Small intestine (tissue), 7 donors: ENCODE results near the gene OBI1. TPM values are rescaled to one million over a fixed set of nuclear protein-coding genes. Genes with fewer than 3 reads are reported as not detected.

ENCODE experiments used
- DNase-seq, 2 donors: peaks; one replicate each; pipeline versions ENCODE4 v3.0.0 to v3.0.0-alpha.2; 2013
- FAIRE-seq: peaks from 2 replicates; lab custom pipeline; 2012; peaks lifted over from hg19 to GRCh38; lab: Jason Lieb, UNC
- H3K27ac ChIP-seq, 3 donors: one replicate each; pipeline ENCODE4 v1.5.1; 2013; ENCODE audit warnings: low read length in 2 of 3, mild to moderate bottlenecking in 2 of 3, control low read depth in 1 of 3, inconsistent platforms in 1 of 3, low read depth in 1 of 3, moderate library complexity in 1 of 3
- H3K27me3 ChIP-seq, 3 donors: one replicate each; pipeline ENCODE4 v1.6.1; 2013; ENCODE audit warnings: low read length in 3 of 3, inconsistent platforms in 1 of 3; ENCODE audit not compliant: control insufficient read depth in 3 of 3, insufficient read depth in 3 of 3
- H3K36me3 ChIP-seq, 3 donors: one replicate each; pipeline ENCODE4 v1.6.1; 2013; ENCODE audit warnings: low read length in 3 of 3, inconsistent platforms in 1 of 3, low read depth in 1 of 3, mild to moderate bottlenecking in 1 of 3, moderate library complexity in 1 of 3; ENCODE audit not compliant: control insufficient read depth in 3 of 3, insufficient read depth in 2 of 3
- H3K4me1 ChIP-seq, 3 donors: one replicate each; pipeline ENCODE4 v1.6.1; 2013; ENCODE audit warnings: low read length in 2 of 3, inconsistent platforms in 1 of 3, low read depth in 1 of 3, mild to moderate bottlenecking in 1 of 3, moderate library complexity in 1 of 3; ENCODE audit not compliant: control insufficient read depth in 3 of 3, insufficient read depth in 2 of 3
- H3K4me3 ChIP-seq, 3 donors: one replicate each; pipeline ENCODE4 v1.5.1; 2013; ENCODE audit warnings: low read length in 3 of 3, control low read depth in 1 of 3, inconsistent platforms in 1 of 3, low read depth in 1 of 3, mild to moderate bottlenecking in 1 of 3, moderate library complexity in 1 of 3
- H3K9me3 ChIP-seq, 2 donors: one replicate each; pipeline ENCODE4 v1.6.1; 2013; ENCODE audit warnings: low read depth in 1 of 2, low read length in 1 of 2; ENCODE audit not compliant: control insufficient read depth in 2 of 2, insufficient read depth in 1 of 2
- WGBS, 3 donors: extraction: QIAGEN DNeasy Blood & Tissue Kit; methylation state at CpG; one replicate each; pipeline ENCODE4 v1.1.7; 2013; 5-methylcytosine and 5-hydroxymethylcytosine counted together
- polyA plus RNA-seq, 4 donors: library from polyadenylated mRNA; stranded (reverse) in 3 of 4; unstranded in 1 of 4; fragments of 200-250 nt in 3 of 4; fragments of 120-200 nt in 1 of 4; gene quantifications; one replicate each; pipeline versions ENCODE4 v1.2.1 to v1.2.3, GENCODE V29; 2013
- donor health status: healthy with polysubstance abuse.
- donor health status: control.
- donor health status: control.
- donor health status: Bipolar disorder and iron deficiency.
- donor health status: healthy.

Gene OBI1
- polyA plus RNA-seq, 4 donors: 2.2 to 15.3 (median 4.0) TPM

DNA sequence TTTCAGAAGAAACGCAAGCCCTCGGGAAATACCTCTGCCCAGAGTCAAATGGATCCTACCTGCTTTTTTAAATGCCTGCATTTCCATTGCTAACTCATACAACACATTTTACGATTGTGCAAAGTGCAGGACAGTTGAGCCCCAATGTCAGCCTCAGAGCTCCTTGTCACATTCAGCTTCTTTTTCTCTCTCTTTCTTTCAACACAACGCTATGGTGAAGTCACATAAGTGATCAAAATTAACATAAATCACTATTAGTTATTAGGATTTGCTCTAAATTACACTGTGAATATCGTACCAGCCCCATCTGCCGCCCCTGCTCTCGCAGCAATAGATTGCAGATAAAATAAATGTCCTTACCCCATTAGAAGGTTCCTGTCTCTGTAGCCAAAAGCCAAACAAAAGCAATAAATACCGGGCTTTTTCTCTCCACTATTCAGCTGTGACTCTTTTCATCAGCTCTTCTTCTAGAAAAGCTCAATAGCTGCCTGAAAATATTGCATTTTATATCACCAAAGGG is 64.4 kb downstream of the OBI1 start:
- no peak for FAIRE-seq
- Histone ChIP-seq H3K27me3 (peaks cover 0 to 73% (median 48%) of the 10 kb centered on the region in 3 donors), H3K4me1 (peaks cover 0 to 14% (median 4%) of the 10 kb centered on the region in 3 donors), H3K36me3 (no peaks in the 10 kb centered on the region), H3K27ac (no peak overlapping the region), H3K4me3 (no peak overlapping the region), H3K9me3 (no peaks in the 10 kb centered on the region)
- peak in 1 of 2 donors; percentile 11 for DNase-seq
- 5 to 15% (median 6%) methylated on average over 8 of the region's 8 CpGs for WGBS, 3 donors

DNA sequence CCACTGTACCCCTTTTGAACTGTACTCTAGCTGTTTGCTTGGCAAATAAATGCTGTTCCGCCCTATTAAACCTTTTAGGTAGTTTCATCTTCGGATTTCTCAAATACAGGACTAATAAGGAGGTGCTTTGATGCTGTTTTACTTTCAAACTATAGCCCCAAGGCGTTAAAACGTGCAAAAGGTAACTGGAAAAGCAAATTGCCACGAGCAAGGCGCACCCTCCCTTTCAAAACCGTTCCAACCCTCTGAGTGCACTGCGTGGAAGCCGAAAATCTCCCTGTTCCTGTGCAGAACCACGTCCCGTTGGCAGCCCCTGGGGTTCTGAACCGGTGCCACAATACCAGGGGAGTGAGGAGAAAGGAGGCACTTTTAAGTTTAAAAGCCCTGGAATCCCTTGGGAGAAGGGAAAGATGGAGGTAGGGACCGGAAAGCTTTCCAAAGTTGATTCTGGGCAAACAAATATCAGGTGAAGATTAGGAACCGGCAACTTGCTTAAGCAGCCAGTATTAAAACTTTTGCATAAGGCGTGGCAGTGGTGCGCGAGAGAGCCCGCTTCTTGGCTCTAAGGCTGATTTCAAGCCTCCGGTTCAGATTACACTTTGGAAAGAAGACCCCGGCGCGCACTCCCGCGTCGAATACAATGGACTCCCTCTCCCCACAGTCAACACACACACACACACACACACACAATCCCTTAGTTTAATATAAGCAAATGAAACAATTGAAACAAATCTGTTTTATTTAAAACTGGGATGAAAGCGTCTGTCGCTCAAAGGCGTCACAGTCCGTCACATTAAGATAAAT is 65.1 kb downstream of the OBI1 start:
- peaks cover 0 to 73% (median 44%) of the 10 kb centered on the region in 3 donors for H3K27me3 ChIP-seq
- WGBS, 3 donors: 7 to 13% (median 9%) methylated on average over 29 of the region's 29 CpGs
- no peak overlapping the region for H3K4me3 ChIP-seq

DNA sequence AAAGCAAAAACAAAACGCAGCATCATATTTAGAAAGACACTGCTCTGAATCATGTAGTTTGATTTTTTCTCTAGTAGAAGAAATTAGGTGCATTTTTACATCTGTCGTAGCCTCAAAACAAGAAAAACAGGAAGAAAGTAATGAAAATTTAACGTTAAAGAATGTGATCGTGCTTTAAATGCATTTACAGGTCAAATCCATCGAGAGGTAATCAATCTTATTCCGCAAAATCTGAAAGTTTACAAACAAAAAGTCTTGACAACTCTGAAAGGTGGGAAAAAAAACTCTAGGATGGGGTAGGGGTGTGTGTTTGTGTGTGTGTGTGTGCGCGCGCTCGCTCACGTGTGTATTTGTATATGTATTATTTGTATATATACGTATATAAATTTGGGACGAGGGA is 65.8 kb downstream of the OBI1 start:
- no peaks in the 10 kb centered on the region for H3K9me3 ChIP-seq
- FAIRE-seq: no peak
- peaks cover 0 to 14% (median 4%) of the 10 kb centered on the region in 3 donors for H3K4me1 ChIP-seq
- no peaks in the 10 kb centered on the region for H3K36me3 ChIP-seq
- no peak overlapping the region for H3K27ac ChIP-seq
- WGBS, 3 donors: 12 to 20% (median 17%) methylated on average over 13 of the region's 13 CpGs
- H3K4me3 ChIP-seq: no peak overlapping the region
- H3K27me3 ChIP-seq: peaks cover 0 to 75% (median 44%) of the 10 kb centered on the region in 3 donors
- no peak for DNase-seq

More for the DNA sequence above, 65.1 kb downstream of the OBI1 start:
- Histone ChIP-seq H3K4me1 (peaks cover 0 to 14% (median 4%) of the 10 kb centered on the region in 3 donors), H3K9me3 (no peaks in the 10 kb centered on the region), H3K27ac (no peak overlapping the region), H3K36me3 (no peaks in the 10 kb centered on the region)
- FAIRE-seq: no peak
- DNase-seq: no peak

DNA sequence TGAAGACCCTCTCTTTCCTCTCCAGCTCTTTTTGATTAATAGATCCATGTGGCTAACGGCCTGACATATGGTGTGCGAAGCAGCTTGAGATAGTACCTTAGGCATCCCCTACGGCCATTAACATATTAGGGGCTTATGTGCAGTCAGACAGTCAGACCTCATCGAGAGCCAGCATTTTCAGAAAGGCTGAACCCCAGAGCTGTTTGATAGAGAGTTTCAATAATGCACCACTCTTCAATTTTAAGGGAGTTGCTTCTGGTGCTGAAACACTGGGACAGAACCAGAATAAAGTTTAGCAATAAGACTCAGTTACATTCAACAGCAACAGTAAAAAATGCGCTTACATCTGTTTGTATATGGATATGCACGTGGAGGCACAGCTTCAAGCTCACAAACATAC is 66.4 kb downstream of the OBI1 start:
- Histone ChIP-seq H3K36me3 (no peaks in the 10 kb centered on the region), H3K27ac (no peak overlapping the region), H3K27me3 (peaks cover 0 to 76% (median 47%) of the 10 kb centered on the region in 3 donors), H3K4me1 (peaks cover 0 to 14% (median 4%) of the 10 kb centered on the region in 3 donors), H3K9me3 (peaks cover 0 to 1% of the 10 kb centered on the region in 2 donors), H3K4me3 (no peak overlapping the region)
- no peak for FAIRE-seq
- no peak for DNase-seq
- 8 to 13% (median 10%) methylated on average over 6 of the region's 6 CpGs for WGBS, 3 donors

DNA sequence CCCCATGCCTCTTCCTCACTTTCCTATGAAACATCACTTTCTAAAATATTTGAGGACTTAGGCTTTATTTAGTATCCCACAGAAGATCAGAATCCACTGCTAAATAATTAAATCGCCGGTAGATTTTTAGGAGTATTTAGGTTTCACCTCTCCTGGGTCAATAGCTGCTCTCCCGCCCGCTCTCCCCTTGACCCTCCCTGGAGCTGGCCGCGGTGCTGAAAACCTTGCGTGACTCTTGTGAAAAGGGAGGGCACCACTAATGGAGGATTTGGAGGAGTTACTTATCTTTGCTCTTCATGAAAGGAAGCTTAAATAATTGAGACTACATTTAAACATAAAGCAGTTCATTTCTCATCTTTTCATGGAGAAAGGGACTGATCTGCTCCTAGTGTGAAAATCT is 69.7 kb downstream of the OBI1 start:
- H3K9me3 ChIP-seq: peaks cover 0 to 3% of the 10 kb centered on the region in 2 donors
- DNase-seq (peak in 1 of 2 donors; percentile 46), FAIRE-seq (no peak)
- H3K27ac ChIP-seq: no peak overlapping the region
- 3 to 11% (median 4%) methylated on average over 7 of the region's 7 CpGs for WGBS, 3 donors
- no peaks in the 10 kb centered on the region for H3K4me1 ChIP-seq
- peaks cover 0 to 2% (median 0%) of the 10 kb centered on the region in 3 donors for H3K36me3 ChIP-seq
- no peak overlapping the region for H3K4me3 ChIP-seq
- peaks cover 4 to 63% (median 31%) of the 10 kb centered on the region in 3 donors for H3K27me3 ChIP-seq

DNA sequence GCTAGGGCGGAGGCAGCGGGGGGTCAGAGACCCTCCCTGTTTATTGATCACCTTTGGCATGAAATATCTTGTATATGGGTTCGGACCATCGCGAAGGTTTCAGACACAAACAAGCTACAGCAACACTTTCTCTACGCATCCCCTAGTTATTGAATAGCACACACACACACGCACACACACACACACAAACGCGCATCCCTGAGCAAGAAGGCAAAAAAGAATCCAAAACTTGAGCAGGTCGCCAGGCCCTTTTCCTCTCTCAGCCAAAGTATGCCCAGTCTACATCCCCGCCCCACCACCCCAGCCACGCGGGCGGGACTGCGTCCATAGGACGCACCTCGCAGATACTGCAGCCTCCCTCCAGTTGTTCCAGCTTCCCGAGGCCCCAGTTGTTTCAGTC is 71.6 kb downstream of the OBI1 start:
- Histone ChIP-seq H3K4me3 (no peak overlapping the region), H3K4me1 (no peaks in the 10 kb centered on the region), H3K36me3 (peaks cover 0 to 2% (median 0%) of the 10 kb centered on the region in 3 donors), H3K27me3 (peaks cover 4 to 47% (median 19%) of the 10 kb centered on the region in 3 donors), H3K9me3 (peaks cover 0 to 3% of the 10 kb centered on the region in 2 donors), H3K27ac (no peak overlapping the region)
- WGBS, 3 donors: 19 to 36% (median 26%) methylated on average over 18 of the region's 18 CpGs
- no peak for FAIRE-seq
- no peak for DNase-seq

DNA sequence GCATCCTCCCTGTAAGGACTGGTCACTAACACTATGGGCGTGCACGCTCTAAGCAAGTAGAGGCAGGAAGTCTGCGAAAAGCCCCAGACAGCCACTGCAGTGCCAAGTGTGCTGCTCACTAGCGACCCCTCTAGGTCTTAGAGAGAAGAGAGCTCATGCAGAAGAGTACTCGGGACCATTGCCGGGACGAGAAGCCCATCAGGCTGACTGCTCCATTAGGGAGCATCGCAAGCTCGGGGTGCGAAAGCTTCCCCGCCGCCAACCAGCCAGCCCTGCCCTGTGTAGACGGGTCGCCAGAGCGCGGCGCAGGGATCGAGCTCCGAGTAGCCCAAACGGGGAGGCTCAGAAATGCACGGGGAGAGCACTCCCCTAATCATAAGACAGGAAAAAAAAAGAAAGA is 72.2 kb downstream of the OBI1 start:
- H3K27me3 ChIP-seq: peaks cover 4 to 46% (median 19%) of the 10 kb centered on the region in 3 donors
- 9 to 33% (median 26%) methylated on average over 21 of the region's 21 CpGs for WGBS, 3 donors
- FAIRE-seq: no peak
- no peak overlapping the region for H3K27ac ChIP-seq
- H3K4me1 ChIP-seq: no peaks in the 10 kb centered on the region
- no peak for DNase-seq
- H3K36me3 ChIP-seq: peaks cover 0 to 2% (median 0%) of the 10 kb centered on the region in 3 donors
- no peak overlapping the region for H3K4me3 ChIP-seq
- H3K9me3 ChIP-seq: peaks cover 0 to 3% of the 10 kb centered on the region in 2 donors

DNA sequence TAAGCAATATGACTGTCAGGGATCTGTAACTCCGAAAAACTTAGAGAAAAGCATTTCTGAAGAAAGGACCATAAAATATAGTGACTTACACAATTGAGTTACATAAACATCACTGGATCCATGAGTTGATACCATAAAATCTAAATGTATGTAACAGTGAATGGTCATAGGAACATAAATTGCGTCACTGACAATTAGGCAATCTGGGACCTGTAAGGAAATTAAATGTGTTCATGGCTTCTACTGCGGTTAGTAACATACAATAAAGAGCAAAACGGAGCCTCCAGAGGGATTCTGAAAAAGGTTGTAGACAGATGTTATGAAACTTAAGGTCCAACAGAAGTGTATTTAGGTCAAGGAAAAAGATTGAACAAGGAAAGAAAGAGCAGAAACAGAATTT is 82.7 kb downstream of the OBI1 start:
- 84 to 90% (median 88%) methylated on average over 4 of the region's 4 CpGs for WGBS, 3 donors
- no peak for FAIRE-seq

More for the DNA sequence above, 82.7 kb downstream of the OBI1 start:
- H3K27ac ChIP-seq: no peak overlapping the region
- H3K27me3 ChIP-seq: peaks cover 0 to 11% (median 0%) of the 10 kb centered on the region in 3 donors
- no peaks in the 10 kb centered on the region for H3K36me3 ChIP-seq
- DNase-seq: no peak
- no peak overlapping the region for H3K4me3 ChIP-seq
- H3K4me1 ChIP-seq: no peaks in the 10 kb centered on the region
- no peaks in the 10 kb centered on the region for H3K9me3 ChIP-seq
